ENCODE measurements around the gene WASF1.

- TF ChIP-seq, protein P1, sequence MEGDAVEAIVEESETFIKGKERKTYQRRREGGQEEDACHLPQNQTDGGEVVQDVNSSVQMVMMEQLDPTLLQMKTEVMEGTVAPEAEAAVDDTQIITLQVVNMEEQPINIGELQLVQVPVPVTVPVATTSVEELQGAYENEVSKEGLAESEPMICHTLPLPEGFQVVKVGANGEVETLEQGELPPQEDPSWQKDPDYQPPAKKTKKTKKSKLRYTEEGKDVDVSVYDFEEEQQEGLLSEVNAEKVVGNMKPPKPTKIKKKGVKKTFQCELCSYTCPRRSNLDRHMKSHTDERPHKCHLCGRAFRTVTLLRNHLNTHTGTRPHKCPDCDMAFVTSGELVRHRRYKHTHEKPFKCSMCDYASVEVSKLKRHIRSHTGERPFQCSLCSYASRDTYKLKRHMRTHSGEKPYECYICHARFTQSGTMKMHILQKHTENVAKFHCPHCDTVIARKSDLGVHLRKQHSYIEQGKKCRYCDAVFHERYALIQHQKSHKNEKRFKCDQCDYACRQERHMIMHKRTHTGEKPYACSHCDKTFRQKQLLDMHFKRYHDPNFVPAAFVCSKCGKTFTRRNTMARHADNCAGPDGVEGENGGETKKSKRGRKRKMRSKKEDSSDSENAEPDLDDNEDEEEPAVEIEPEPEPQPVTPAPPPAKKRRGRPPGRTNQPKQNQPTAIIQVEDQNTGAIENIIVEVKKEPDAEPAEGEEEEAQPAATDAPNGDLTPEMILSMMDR (IDR thresholded peaks at IDR 0.05), result no peak
- no peak for TF ChIP-seq POLR2A (IDR thresholded peaks at IDR 0.05)
Measured at GRCh38 chr6:110217266-110217665, 37.8 kb upstream of the WASF1 start.

Measured in esophagus squamous epithelium (tissue), 4 donors.